Gastroesophageal sphincter (tissue), 4 donors: ENCODE data around the gene RBM33. TPM values are rescaled to one million over a fixed set of nuclear protein-coding genes. Genes with fewer than 3 reads are reported as not detected.

Experiments
- ATAC-seq: fragments of 150-250 bp; one replicate; pipeline ENCODE4 v1.9.1; 2016; ENCODE audit warnings: mild to moderate bottlenecking, moderate library complexity
- H3K27ac ChIP-seq, 4 donors: fragments of 200-600 bp; sonication (generic) in 3 of 4; 1 replicate in 3 of 4; 2 replicates in 1 of 4; pipeline ENCODE4 v1.5.1; 2016 to 2019
- H3K27me3 ChIP-seq: fragments of 200-600 bp; sonication (generic); one replicate; pipeline ENCODE4 v1.5.1; 2019
- H3K36me3 ChIP-seq, 2 donors: fragments of 200-600 bp; sonication (generic); one replicate each; pipeline ENCODE4 v1.5.1; 2019; ENCODE audit warnings: control low read depth in 1 of 2
- H3K4me1 ChIP-seq, 3 donors: fragments of 200-600 bp; sonication (generic); 1 replicate in 2 of 3; 2 replicates in 1 of 3; pipeline ENCODE4 v1.5.1; 2016 to 2019; ENCODE audit warnings: control low read depth in 2 of 3
- H3K4me3 ChIP-seq, 2 donors: fragments of 200-600 bp; sonication (generic); one replicate each; pipeline ENCODE4 v1.5.1; 2019; ENCODE audit warnings: mild to moderate bottlenecking in 1 of 2, moderate library complexity in 1 of 2
- H3K9me3 ChIP-seq, 3 donors: fragments of 200-600 bp; sonication (generic); one replicate each; pipeline ENCODE4 v1.5.1; 2017 to 2019; ENCODE audit warnings: control low read depth in 2 of 3
- CTCF ChIP-seq, 4 experiments: fragments of 200-600 bp in 2 of 4; fragments of 450-650 bp in 2 of 4; sonication (generic) in 1 of 4; IDR thresholded peaks; one replicate each; pipeline ENCODE4 v1.5.1; 2017 to 2019; ENCODE audit warnings: antibody characterized with exemption in 4 of 4, mild to moderate bottlenecking in 2 of 4, moderate library complexity in 2 of 4
- EP300 ChIP-seq: sonication (generic); formaldehyde crosslinking; IDR thresholded peaks from one replicate; pipeline ENCODE4 v1.6.1; 2017; ENCODE audit warnings: antibody characterized with exemption, mild to moderate bottlenecking
- POLR2A ChIP-seq, 2 donors: fragments of 450-650 bp; IDR thresholded peaks; one replicate each; pipeline ENCODE4 v1.6.1; 2017; ENCODE audit warnings: antibody characterized with exemption in 2 of 2, mild to moderate bottlenecking in 2 of 2, moderate library complexity in 1 of 2
- POLR2AphosphoS5 ChIP-seq: sonication (generic); formaldehyde crosslinking; IDR thresholded peaks from one replicate; pipeline ENCODE4 v1.6.1; 2017; ENCODE audit warnings: antibody characterized with exemption
- WGBS, 2 donors: methylation state at CpG; one replicate each; pipeline ENCODE4 v1.1.5; 2018; ENCODE audit warnings: low coverage in 1 of 2; 5-methylcytosine and 5-hydroxymethylcytosine counted together
- total RNA-seq, 4 donors: library from RNA; depleted of rRNA; stranded (reverse); fragments of >200 nt; gene quantifications; one replicate each; pipeline ENCODE4 v1.1.0, GENCODE V29; 2016

Gene RBM33
- total RNA-seq, 4 donors from 2014 or later, result 25.2 to 67.4 (median 37.6) TPM

GRCh38 chr7:155643804-155644177 is 670 bp upstream of the RBM33 start:
- Histone ChIP-seq H3K27me3 (no peaks in the 10 kb centered on the region), H3K27ac (peak overlapping the region; percentile 75 to 99 (median 94)), H3K4me3 (peak overlapping the region; percentile 79 to 95), H3K9me3 (peaks cover 0 to 7% (median 0%) of the 10 kb centered on the region in 3 donors), H3K36me3 (peaks cover 0 to 30% of the 10 kb centered on the region in 2 donors), H3K4me1 (peaks cover 0 to 36% (median 15%) of the 10 kb centered on the region in 3 donors)
- WGBS, 2 donors, result 0 to 3% methylated on average over 6 to 7 of the region's 32 CpGs
- TF ChIP-seq POLR2A (IDR thresholded peaks at IDR 0.05), result no peak
- no peak for TF ChIP-seq EP300
- no peak for TF ChIP-seq POLR2AphosphoS5
- no peak for TF ChIP-seq CTCF (IDR thresholded peaks at IDR 0.05)
- no peak for ATAC-seq

GRCh38 chr7:155644971-155645509 is 579 bp downstream of the RBM33 start:
- peak overlapping the region; percentile 75 to 99 (median 94) for H3K27ac ChIP-seq
- H3K4me1 ChIP-seq, result peaks cover 0 to 36% (median 15%) of the 10 kb centered on the region in 3 donors
- 0% methylated on average over 2 to 13 of the region's 22 CpGs for WGBS, 2 donors
- peaks cover 0 to 35% of the 10 kb centered on the region in 2 donors for H3K36me3 ChIP-seq
- TF ChIP-seq POLR2A (IDR thresholded peaks at IDR 0.05) (no peak), POLR2AphosphoS5 (no peak), EP300 (no peak), CTCF (IDR thresholded peaks at IDR 0.05) (no peak)
- H3K27me3 ChIP-seq, result no peaks in the 10 kb centered on the region
- ATAC-seq, result peak; percentile 35
- peak overlapping the region; percentile 79 to 95 for H3K4me3 ChIP-seq
- H3K9me3 ChIP-seq, result peaks cover 0 to 18% (median 0%) of the 10 kb centered on the region in 3 donors

GRCh38 chr7:155645662-155646061 is 1.2 kb downstream of the RBM33 start:
- H3K27ac ChIP-seq, result peak overlapping the region in 1 of 4 donors; percentile 99
- WGBS, 2 donors, result 13 to 19% methylated on average over 7 of the region's 7 CpGs
- H3K4me1 ChIP-seq, result peaks cover 0 to 36% (median 15%) of the 10 kb centered on the region in 3 donors
- H3K27me3 ChIP-seq, result no peaks in the 10 kb centered on the region
- no peak for TF ChIP-seq POLR2AphosphoS5
- no peak for TF ChIP-seq EP300
- no peak for TF ChIP-seq POLR2A (IDR thresholded peaks at IDR 0.05)
- TF ChIP-seq CTCF (IDR thresholded peaks at IDR 0.05), result no peak
- H3K36me3 ChIP-seq, result peaks cover 0 to 35% of the 10 kb centered on the region in 2 donors
- peaks cover 0 to 18% (median 0%) of the 10 kb centered on the region in 3 donors for H3K9me3 ChIP-seq
- ATAC-seq, result no peak
- peak overlapping the region; percentile 79 to 95 for H3K4me3 ChIP-seq

- ATAC-seq, result no peak
- peaks cover 0 to 18% (median 0%) of the 10 kb centered on the region in 3 donors for H3K9me3 ChIP-seq
- no peak overlapping the region for H3K27ac ChIP-seq
- no peak overlapping the region for H3K4me3 ChIP-seq
- H3K27me3 ChIP-seq, result no peaks in the 10 kb centered on the region
- H3K36me3 ChIP-seq, result peaks cover 0 to 28% of the 10 kb centered on the region in 2 donors
- H3K4me1 ChIP-seq, result peaks cover 0 to 39% (median 15%) of the 10 kb centered on the region in 3 donors
- 74% methylated on average over 6 to 7 of the region's 7 CpGs for WGBS, 2 donors
- TF ChIP-seq EP300, result no peak
- TF ChIP-seq CTCF (IDR thresholded peaks at IDR 0.05), result no peak
- no peak for TF ChIP-seq POLR2AphosphoS5
- no peak for TF ChIP-seq POLR2A (IDR thresholded peaks at IDR 0.05)
Observed at GRCh38 chr7:155646669-155647068, 2.2 kb downstream of the RBM33 start.

GRCh38 chr7:155647302-155647701 is 2.8 kb downstream of the RBM33 start:
- H3K4me1 ChIP-seq, result peaks cover 0 to 45% (median 15%) of the 10 kb centered on the region in 3 donors
- 0 to 44% methylated on average over 1 to 2 of the region's 5 CpGs for WGBS, 2 donors
- no peak overlapping the region for H3K4me3 ChIP-seq
- no peaks in the 10 kb centered on the region for H3K27me3 ChIP-seq
- H3K36me3 ChIP-seq, result peaks cover 0 to 22% of the 10 kb centered on the region in 2 donors
- no peak overlapping the region for H3K27ac ChIP-seq
- no peak for ATAC-seq
- TF ChIP-seq CTCF (IDR thresholded peaks at IDR 0.05), result no peak
- TF ChIP-seq POLR2A (IDR thresholded peaks at IDR 0.05), result no peak
- no peak for TF ChIP-seq EP300
- TF ChIP-seq POLR2AphosphoS5, result no peak
- H3K9me3 ChIP-seq, result peaks cover 0 to 18% (median 0%) of the 10 kb centered on the region in 3 donors
